Inflammatory macrophage (primary cell): ENCODE measurements around the gene NFS1.

Experiments used
- DNase-seq, 2 donors: peaks; one replicate each; pipeline ENCODE4 v3.0.0-alpha.2; 2020 to 2022

NFS1 gene

DNA sequence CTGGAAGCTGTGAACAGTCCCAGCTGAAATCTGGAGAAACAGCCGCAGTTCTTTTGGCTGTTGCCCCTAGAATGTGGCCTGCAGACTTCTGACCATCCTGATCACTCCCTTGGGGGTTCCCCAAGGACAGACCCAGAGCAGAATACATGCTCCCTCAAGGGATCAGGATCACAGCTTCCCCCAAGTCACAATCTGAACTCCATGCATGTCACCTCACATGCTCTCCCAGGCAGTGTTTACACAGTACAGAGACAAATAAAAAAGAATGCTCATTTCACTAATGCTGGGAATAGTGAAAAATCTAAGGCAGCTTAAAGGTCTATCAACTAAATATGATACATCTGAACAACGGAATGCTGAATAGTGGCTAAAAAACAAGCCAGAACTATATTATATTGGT is 63.1 kb downstream of the NFS1 start:
- DNase-seq, result no peak

DNA sequence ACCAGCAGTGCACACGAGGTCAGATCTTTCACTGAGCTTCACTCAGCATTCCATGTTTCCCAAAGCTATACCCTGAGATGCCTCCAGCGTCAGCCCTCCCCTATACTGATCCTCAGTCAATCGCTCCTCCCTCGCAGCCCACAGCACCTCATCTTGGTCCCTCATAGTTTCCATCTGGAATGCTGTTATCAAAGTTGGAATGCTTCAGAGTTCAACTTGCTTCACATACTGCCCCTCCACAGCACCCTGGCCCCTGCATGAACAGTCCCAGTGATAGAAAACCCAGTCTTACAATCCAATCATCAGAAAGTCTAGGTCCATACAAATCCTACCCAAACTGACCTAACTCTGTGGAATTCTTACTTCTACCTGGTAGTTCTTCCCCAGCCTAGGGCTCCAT is 63.5 kb downstream of the NFS1 start:
- DNase-seq, result no peak

DNA sequence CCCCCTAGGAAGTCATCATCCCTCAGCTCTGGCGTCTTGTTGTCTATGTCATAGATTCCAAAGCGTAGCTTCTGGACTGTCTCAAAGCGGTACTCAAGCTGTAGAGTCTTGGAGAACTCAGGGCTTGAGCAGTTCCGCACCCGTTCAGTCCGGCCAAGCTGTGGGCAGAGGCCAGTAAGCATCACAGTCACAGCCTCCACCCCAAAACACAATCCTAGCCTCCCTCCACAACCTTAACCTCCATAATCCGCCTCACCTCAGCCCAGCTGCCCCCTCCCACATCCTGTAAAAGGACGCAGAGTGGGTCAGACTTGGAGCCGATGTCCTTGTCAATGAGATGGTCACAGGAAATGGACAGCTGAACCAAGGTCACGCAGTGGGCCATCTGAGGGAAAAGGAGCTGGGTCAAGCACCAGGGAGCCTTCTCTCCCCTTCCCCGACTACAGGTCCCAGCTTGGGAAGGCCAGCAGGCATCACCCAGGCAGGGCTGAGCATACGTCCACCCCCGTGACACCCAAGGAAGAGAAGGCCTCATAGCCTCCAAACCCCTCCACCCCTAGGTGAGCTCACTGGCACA is 66.5 kb downstream of the NFS1 start:
- no peak for DNase-seq

DNA sequence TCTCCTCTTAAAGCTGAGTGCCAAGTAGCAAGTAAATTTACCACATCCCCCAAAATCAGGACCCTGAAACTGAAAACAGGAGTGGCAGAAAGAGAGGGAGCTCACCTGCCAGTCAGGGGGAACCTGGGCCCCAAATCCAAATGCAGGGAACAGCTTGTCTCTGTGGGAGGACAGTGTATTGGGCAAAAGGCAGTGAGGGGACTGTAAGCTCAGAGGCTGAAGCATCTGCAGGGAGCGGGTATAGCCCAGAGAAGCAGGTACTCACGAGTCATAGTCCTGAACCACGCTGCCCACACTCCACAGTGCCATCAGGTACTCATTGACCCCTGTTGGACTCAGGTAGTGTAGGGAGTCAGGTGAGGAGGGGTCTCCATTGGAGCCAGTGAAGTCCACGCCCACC is 68.5 kb downstream of the NFS1 start:
- DNase-seq, result no peak

DNA sequence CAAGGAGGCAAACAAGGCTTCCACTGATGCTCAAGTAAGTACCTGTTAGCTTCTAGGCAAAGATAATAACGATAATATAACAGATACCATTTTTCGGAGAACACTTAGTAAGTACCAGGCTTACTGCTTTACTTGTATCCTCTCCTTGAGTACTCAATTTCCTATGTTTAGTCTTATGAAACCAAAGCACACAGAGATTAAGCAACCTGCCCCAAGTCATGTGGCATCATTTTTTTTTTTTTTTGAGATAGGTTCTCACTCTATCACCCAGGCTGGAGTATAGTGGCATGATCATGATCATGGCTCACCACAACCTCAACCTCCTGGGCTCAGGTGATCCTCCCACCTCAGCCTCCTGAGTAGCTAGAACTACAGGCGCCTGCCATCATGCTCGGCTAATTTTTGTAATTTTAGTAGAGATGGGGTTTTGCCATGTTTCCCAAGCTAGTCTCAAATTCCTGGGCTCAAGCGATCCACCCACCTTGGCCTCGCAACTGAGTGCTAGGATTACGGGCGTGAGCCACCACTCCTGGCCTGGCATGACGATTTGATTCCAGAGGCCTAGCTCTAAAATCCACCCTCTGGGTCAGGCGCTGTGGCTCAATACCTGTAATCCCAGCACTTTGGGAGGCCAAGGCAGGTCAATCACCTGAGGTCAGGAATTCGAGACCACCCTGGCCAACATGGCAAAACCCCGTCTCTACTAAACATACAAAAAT is 69.6 kb downstream of the NFS1 start:
- peak; percentile 43 to 65 for DNase-seq

DNA sequence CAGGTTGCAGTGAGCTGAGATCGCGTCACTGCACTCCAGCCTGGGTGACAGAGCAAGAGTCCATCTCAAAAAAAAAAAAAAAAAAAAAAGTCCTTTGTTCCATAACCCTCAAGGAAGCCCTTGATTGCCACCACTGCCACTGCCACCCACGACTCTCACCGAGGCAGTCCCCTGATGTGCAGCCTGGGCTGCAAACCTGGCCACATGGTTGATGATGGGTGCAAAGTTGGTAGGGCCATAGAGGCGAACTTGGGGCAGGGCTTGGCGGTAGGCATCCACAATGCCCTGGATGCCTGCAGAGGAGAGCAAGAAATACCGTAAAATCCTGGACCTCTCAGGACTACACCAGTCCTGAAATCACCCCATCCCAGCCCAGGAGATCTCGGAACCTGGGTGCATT is 72.0 kb downstream of the NFS1 start:
- no peak for DNase-seq

DNA sequence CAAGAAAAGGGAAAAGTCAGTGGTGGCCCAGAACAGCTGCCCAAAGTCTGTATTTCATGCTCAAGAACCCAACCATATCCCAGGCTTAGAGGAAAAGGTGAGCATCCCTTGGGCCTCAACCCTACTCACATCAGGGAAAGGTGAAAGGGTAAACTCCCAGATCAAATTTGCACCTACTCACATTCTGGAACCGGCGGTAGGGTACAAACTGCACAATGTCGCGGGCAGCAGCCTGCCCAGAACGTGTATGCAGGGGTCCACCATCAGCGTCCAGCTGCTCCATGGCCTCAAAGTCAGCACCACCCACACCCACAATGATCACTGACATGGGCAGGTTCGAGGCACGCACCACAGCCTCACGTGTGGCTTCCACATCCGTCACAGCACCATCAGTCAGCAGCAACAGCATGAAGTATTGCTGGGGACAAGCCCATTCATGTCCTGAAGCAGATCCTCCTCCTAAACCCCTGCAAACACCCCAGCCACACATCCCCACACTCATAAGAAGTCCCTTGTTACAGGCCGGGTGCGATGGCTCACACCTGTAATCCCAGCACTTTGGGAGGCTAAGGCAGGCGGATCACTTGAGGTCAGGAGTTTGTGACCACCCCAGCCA is 72.7 kb downstream of the NFS1 start:
- no peak for DNase-seq

DNA sequence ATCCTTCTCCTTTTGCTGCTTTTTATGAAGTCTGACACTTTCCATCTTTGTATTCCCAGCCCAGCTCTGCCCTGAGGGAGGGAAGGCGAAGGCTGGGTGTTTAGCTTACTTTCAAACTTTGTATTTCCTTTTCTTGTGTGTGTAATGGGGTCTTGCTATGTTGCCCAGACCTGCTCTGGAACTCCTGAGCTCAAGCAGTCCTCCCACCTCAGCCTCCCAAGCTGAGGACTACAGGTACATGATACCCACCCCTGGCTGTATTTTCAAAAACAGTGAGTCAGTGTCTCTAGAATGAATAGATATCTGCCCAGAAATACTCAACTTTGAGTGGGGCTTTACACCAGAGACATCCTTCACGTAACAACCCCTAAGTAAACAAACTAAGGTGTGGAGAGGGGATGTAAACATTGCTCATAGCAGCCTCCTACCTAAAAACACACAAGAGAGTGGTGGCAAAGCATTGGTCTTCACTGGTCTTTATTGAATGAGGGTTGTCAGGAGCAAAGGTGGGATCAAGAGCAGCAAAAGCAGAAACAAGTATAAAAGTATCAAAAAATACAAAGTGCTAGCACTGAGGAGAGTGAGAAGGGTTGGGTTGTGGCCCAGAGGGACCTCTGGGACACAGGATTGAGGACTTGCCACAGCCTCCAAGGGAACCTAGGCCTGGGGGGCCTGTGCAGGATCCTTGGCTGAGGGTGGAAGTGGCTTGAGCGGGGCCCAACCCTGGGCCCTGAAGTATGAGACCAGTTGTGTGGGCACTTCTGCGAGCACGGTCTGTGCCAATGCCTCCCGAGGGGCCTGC is 73.4 kb downstream of the NFS1 start:
- no peak for DNase-seq

DNA sequence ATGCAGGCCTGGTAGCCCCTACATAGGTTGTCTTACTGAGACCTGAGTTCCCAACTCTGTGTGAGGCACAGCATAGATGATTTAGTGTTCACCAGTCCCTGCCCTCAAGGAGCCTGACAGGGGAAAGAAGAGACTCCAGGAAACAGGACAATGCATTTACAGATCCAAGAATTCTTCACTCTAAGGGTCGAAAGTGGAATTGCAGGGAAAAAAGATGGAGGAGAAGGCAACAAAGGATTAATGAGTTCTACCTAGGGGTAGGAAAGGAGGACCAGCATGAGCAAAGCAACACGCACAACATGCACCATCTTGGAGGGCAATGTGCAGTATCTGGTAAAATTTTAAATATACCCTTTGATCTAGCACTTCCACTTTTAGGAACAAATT is 77.6 kb downstream of the NFS1 start:
- DNase-seq, result no peak

DNA sequence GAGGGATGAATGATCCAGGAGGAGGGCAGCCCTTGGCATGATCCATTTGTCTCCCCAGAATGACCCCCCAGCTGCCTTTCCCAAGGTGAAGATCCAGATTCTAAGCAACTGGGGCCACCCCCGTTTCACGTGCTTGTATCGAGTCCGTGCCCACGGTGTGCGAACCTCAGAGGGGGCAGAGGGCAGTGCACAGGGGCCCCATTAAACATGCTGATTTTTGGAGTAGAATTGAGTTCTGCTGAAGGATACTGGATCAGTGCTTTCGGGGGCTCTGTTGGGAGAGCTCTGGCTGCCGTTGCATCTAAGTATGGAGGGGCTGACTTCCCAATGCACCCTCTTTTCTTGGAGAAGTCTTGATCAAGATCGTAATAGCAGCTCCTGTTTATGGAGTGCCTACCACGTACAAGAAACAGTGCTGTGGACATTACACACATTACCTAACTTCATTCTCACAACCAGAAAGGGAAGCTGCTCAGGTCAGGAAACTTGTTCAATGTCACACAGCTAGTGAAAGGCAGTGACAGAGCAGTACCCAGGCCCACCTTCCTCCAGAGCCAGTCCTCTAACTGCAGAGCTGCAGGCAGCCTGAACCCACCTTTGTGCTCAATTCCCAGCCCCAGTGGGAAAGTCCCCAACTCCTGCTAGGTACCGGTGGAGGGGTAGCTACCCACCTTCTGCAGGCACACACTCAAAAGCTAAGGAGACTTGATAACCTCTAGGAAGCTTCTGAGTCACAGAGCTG is 78.2 kb downstream of the NFS1 start:
- DNase-seq, result no peak

DNA sequence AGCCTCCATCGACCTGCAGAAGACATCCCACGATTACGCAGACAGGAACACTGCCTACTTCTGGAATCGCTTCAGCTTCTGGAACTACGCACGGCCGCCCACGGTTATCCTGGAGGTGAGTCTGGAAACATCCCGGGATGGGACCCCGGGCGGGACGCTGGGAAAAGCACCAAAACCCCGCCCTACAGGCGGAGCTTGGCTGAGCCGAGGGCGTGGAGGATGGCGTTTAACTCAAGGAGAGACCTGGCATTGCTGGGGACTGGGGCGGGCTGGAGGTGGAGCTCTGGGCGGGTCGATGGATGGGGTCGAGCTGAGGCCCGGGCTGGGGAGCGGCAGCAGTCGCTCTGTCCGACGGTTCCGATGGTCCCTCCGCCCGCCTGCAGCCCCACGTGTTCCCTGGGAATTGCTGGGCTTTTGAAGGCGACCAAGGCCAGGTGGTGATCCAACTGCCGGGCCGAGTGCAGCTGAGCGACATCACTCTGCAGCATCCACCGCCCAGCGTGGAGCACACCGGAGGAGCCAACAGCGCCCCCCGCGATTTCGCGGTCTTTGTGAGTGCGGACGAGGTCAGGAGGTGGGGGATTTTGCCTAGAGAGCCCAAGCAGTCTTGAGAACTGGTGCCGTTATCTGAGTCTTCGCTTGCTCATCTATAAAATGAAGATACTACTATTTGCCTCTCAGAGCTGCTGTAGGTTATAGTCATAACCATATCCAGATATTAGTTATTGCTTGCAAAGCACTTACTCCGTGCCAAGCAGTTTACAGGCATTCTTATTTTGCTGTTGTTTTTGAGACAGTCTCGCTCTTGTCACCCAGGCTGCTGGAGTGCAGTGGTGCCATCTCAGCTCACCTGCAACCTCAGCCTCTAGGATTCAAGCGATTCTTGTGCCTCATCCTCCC is 79.7 kb downstream of the NFS1 start:
- peak in 1 of 2 donors; percentile 17 for DNase-seq

DNA sequence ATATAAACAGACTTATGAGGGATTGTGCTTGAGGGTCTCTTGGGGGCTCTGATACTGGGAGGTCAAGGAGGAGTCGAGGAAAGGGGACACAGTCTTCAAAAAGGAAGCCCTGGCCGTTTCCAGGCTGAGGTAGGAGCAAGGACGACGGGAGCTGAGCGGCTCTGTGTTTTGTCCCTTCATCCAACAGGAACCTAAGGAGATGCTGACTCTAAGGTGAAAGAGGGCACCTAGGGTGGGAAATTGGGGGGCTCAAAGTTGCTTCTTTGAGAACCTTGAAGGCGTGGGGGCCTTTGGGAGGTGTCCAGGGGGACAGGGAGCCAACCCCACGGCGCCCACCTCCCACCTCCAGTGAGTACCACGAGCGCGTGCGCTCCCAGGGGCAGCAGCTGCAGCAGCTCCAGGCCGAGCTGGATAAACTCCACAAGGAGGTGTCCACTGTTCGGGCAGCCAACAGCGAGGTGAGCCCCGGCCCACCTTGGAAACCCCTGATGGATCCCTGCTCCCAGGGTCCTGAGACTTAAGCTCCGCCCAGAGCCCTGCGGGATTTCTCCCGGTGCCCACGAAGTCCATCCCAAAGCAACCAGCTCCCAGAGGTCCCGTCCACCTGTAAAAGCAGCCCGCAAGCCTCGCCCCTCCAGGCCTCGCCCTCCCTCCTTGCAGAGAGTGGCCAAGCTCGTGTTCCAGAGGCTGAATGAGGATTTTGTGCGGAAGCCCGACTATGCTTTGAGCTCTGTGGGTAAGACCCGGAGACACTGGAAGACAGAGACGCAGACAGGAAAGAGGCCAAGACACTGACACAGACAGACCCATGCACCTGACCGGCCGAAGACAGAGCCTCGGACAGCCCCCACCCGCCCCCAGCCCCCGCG is 80.7 kb downstream of the NFS1 start:
- DNase-seq, result no peak
